Ureter (tissue), 1 donor: ENCODE results near the gene ZNF593OS. TPM values are rescaled to one million over a fixed set of nuclear protein-coding genes. Genes with fewer than 3 reads are reported as not detected.
A peak's percentile ranks its signal among the peaks of the same experiment; 100 is the strongest.

Experiments
- DNase-seq: peaks from one replicate; pipeline ENCODE4 v3.0.0-alpha.2; 2020; ENCODE audit warnings: low spot score
- total RNA-seq: library from RNA; stranded (reverse); gene quantifications from one replicate; pipeline ENCODE4 v1.2.4, GENCODE V29; 2023
- donor health status: DM: yes; HTN: yes; CAD: no.

The ZNF593OS gene
- total RNA-seq, 1 donor from 2014 or later, result not detected

DNA sequence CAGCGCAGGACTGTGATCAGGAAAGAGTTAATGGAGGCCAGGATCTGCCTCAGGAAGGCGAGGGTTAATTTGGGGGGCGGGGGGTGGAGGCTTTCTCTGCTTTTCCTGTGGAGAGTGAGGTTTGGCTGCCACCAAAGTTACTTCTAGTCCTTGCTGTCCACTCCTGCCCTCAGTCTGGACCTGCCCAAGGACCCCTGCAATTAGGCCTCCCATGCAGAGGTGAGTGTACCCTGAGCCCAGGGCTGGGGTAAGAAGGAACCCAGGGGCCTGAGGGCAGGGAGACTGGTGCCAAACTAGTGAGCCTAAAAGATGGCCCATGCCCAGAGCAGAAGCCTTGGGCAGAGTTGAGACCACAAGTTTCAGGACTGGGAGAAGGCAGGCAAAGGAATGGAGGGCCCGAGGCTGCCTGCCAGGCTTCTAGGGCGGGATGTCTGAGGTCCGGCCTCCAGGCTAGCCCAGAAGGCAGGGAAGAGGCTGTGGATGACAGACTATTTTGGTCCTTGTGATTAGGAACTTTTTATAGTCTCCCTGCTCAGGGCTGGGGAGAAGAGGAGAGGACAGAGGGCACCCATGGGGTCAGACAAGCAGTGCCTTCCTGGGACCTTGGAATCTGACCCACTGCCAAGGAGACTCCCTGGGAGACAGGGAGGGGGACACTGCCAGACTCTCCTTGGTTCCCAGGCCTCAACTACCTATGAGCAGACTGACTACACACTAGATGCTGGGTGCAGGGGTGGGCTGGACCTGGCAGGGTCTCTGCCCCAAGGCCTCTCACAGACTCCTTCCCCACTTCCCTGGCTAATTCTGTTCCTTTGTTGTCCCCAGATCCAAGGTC, 12.5 kb downstream of the ZNF593OS start, which contains the start of gene FAM110D:
TSS of gene FAM110D (plus strand) at position 172 of the 835 bp plus-strand sequence. CDS start 2,213 bp downstream, outside the sequence.
- DNase-seq, result no peak

DNA sequence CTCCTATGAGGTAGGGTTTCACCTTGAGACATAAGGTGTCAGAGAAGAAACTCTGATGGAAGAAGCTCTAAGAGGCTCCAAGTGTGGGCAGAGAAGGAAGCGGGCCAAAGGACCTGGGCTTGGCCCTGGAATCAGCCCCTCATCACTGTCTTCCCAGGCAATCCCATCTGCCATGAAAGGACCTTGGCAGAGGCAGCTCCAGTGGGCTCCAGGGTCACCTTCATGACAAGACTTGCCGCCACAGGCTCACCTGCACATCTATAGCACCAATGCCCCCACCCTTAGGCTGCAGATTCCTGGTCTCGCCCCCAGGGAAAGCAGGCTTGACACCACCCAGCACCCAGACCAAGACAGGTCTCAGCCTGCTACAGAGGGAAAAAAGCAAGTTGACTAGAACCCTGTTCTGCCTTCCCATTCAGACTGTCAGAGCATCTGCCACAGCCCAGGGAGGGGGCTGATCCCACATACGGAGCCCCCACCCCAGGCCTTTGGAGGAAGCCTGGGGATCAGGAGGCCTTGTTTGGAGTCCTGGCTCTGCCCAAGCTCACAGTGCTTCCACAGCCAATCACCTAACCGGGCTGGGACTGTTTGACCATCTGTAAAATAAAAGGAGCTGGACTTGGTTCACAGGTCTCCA, 13.2 kb downstream of the ZNF593OS start:
- DNase-seq, result no peak

DNA sequence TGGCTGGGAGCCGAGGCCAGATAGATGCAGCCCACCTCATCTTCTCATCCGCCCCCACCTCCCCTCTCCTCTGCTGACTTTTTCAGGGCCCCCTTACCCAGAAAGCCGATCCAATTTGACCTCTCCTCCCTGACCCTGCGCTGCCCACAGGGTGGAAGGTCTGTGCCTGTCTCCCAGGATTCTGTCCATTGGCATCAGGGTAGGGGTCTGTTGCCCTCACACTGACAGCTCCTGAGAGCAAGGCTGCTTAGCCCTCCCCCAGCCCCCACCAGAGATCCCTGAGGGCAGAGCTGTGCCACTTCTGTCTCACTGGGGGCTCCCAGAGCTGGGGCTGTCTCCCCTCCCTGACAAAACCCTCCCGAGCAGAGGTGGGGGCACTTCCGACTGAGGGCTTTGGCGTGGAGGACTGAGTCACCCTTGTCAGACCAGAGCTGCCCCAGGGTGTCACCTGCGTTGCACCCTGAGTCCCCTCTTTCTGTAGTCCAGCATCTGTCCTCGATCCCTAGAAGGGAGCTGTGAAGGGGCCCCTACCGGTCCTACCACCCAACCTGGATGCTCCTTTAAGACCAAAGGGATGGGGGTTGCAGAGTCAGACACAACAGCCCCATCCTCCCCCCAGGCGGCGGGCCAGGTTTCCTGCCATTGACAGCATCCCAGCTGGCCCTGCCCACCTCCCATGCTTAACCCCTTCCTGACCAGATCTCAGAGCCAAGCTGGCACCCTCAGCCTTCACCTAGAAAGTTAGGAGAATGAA, 15.2 kb downstream of the ZNF593OS start:
- no peak for DNase-seq

DNA sequence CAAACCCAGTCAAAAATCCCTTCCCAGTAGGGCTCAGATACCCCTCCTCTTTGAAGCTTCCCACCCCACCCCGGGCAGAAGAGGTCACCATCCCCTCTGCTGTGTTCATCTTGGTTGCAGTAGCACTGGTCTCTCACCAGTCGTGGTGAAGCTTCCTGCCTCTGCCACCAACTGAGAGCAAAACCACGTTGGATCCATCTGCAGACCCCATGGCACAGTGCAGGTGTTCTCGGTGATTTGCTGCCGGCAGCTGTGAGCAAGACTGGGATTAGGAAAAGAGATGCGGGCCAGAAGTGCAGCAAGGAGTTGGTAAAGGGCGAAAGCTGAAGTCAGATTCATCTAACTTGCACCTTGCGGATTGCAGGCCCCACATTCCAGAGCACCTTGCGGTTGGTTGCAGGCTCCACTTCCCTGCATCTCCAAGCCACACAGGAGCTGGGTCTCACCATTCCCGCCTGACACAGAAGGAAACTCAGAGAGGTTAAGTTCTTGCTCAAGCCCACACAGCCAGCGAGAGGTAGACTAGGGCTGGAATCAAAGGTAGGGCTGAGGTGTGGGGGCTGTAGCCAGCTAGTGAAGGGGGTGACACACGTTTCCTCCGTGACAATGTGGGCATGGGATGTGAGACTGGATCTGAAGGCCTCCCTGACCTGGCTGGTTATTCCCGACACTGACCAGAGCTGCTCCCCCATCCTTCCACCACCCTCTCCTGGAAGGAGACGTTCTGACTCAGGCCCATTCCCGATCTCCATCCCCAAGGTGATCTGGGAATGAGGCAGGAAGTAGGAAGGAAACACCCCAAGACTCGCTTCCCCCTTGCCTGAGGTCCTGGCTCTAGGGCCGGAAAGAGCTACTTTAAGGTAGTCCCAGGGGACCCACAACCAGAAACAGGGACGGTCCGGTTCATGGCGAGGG, 16.0 kb downstream of the ZNF593OS start:
- DNase-seq, result no peak

DNA sequence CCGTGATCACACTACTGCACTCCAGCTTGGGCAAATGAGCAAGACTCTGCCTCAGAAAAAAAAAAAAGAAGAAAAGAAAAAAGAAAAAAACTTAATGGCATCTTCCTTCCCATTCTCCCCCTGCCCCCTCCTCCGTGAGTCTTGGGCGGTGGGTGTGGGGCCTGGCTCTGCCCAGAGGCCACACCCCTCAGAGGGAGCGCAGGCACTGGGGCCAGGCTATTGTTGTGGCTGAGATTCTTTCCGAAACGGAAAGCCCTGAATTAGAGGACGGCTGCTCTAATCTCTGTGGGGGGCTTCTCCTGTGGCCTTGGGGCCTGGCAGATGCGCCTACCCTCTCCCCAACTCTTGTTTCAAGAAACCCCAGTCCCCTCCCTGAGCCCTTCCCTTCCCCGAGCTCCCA, 16.9 kb downstream of the ZNF593OS start:
- no peak for DNase-seq

DNA sequence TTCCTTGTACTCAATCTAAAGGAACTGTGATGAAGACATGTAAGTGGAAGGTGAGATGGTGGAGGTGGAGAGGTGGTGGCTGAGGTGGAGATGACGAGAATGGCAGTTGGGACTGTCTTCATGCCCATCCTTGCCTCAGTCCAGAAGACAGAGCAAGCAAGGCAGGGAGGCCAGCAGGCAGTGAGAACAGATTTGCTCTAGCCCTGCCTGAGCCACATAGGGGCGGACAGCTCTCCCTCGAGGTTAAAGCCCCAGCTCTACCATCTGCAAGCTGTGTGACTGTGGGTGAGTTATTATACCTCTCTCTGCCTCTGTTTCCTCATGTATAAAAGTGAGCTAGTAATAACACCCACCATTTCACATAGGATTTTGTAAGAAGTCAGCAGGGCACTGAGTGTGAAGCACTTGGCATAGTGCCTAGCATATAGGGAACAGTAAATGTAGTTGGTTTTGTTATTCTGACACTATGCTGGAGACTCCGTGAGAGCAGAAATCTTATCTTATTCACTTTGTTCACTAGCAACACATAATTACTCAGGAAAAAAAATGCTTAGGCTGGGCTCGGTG, 17.6 kb downstream of the ZNF593OS start:
- DNase-seq, result no peak

DNA sequence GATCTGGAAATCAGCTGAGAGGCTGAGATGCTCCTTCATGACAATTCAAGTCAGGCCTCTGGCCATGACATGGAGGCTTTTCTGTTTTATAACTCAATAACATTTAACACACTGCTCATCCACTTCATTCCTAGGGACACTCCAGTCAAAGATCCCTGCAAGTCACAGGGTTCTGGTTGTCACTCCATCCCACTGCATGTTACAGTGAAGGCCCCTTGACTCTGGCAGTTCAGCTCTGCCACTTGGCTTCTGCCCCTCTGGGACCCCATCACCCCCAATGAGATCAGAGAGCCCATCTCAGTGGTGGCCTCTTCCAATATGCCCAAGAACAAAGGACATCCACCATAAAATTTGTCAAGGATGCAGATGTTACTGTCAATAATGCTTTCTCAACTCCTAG, 22.7 kb downstream of the ZNF593OS start:
- no peak for DNase-seq

DNA sequence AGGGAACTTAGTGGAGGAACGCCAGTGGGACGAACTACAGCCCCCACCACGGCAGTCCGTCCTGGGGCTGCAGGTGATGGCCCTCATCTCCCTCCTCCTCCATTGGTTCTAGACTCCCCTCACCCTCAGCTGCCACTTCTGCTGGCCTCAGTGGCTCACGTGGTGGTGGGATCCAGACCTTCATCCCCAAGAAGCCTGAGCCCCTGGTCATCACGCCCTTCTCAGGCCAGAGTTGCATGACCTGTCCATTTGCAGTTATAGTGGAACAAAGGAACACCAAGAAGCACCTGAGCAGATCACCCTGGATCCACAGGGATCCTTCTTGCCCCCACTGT, 25.7 kb downstream of the ZNF593OS start:
- no peak for DNase-seq

DNA sequence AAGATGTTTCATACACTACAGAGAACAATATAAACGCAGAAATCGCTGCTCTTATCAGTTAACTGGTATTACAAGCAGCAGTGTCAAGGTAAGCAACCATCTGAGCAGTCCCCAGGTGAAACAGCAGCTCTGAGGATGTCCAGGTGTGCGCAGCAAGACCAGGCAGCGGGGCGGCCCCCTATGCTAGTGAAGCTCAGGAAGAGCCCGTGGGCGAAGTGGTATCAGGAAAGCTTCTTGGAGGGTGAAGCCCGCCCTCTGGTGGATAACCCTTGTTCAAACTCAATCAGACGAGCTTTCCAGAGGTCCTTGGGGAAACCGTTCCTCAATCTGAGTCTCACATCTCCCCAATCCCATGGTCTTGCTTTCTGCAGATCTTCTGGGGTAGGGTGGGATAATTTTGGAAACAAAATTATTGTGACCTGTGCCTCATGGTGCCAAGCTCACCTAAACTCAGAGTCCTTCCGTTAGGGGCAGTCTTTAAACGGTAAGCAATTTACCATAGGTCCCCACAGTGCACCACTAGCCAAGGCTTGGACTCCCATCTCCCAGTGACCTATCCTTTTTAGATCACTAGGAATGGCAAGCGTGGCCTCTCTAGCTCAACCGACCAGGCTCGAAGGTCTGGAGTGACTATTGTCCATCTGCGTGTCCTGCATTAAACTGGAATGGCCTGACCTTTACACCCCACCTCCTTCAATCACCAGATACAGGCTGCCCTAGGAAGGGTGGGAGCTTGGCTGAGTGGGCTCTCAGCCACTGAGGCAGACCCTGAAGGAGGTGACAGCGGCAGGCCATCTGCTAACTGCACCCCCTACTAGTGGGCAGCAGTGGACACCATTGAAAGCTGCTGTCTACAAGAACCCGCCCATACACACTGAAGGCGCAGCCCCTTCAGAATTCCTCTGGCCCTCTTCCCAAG, 26.3 kb downstream of the ZNF593OS start:
- peak; percentile 82 for DNase-seq

DNA sequence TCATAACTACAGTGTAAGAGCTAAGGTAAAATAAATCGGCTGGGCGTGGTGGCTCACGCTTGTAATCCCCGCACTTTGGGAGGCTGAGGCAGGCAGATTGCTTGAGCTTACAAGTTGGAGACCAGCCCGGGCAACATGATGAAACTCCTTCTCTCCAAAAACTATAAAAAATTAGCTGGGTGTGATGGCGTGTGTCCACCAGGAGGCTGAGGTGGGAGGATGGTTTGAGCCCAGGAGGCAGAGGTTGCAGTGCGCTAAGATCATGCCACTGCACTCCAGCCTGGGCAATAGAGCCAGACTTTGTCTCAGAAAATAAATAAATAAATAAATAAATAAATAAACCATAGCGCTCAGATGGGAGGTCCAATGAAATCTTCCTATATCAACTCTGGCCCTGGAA, 29.5 kb downstream of the ZNF593OS start:
- peak; percentile 26 for DNase-seq

DNA sequence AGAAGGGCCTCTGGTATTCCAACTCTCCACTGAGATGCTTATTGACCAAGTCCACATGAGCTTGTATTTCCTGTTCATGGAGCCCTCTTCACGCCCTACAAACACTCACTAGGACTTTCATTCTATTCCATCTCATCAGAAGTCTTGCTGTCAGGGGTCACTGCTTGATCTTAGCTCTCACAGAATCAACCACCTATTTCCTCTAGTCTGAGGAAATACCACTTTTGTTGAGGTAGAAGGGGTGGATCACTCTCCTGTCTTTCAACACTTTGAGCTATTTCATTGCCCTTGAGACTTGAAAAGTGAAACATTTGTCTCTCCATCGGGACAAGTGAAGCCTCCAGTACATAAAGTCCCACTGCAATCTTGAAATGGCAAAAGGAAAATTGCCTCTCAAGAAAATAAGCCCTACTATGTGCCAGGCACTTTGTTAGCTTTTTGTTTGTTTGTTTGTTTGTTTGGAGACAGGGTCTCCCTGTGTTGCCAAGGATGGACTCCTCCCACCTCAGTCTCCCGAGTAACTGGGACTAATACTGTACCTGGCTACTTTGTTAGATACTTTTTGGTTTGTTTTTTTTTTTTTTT, 32.6 kb downstream of the ZNF593OS start:
- no peak for DNase-seq

DNA sequence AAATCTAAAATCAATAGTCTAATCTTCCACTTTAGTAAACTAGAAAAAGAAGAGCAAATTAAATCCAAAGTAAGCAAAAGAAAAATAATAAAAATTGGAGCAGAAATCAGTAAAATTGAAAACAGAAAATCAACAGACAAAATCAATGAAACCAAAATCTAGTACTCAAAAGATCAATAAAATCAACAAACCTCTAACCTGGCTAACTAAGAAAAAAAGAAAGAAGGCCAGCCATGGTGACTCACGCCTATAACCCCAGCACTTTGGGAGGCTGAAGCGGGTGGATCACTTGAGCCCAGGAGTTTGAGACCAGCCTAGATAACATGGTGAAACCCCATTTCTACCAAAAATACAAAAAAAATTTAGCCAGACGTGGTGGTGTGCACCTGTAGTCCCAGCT, 37.2 kb downstream of the ZNF593OS start:
- DNase-seq, result peak; percentile 3

DNA sequence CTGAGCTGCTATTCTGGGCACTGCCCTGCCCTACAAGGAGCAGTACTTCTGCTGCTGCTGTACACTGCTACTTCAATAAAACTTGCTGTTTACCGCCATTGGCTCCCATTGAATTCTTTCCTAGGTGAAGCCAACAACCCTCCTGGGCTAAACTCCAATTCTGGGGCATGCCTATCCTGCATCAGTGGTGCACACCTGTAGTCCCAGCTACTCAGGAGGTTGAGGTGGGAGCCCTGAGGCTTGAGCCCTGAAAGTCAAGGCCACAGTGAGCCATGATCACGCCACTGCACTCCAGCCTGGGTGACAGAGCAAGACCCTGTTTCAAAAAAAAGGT, 38.8 kb downstream of the ZNF593OS start:
- DNase-seq, result peak; percentile 20

DNA sequence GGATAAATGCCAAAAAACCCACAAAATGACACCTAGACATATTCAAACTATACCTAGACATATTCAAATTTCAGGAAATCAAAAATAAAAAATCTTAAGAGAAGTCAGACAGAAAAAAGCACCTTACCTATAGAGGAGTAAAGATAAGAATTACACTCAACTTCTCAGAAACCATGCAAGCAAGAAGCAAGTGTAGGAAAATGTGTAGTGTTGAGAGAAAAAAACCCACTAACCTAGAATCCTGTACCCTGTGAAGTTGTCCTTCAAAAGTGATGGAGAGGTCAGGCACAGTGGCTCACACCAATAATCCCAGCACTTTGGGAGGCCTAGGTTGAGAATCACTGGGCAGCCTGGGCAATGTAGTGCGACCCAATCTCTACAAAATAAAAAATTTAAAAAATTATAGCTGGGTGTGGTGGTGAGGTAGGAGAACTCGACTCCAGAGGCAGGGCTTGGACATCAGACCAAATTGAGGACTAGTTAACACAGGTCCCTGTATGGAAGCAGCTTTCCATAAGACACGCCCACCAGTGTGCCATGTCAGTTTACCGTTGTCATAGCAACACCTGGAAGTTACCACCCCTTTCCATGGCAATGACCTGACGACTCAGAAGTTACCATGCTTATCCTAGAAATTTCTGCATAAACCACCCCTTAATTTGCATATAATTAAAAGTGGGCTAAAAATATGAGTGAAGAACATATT, 39.4 kb downstream of the ZNF593OS start:
- peak; percentile 30 for DNase-seq

DNA sequence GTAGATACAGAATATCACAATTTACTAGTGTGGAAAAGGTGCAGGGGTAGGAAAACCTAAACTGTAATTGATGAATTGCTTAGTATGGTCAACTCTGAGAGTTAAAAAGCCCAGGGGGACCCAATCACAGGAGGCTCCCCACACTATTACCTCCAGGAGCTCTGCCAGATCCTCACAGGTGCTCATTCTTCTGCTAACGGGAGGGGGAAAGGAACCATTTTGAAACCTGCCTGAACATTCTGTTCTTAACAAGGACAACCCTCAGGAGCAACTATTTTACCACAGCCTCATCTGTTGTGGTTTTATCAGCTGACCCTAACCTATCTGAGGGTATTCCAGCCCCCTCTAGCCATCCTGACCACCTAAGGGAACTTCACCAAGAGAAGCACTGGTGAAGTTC, 40.9 kb downstream of the ZNF593OS start:
- DNase-seq, result peak; percentile 6

DNA sequence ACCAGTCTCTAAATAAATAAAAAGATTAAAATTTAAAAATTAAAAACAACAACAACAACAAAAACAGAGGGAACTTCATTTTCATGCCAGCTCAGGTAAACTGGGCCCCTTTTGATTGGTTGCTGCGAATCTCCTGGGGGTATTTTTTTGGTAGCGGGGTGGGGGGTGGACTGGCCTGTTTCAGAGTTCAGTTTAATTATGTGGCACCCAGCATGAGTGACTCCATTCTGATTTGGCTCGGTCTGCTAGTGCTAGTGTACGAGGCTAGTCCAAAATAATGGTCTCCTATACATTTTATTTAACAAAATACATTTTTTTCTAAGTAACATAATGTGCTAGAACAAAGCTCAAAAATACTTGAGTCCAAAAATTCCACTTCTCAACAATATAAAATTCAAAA, 41.9 kb downstream of the ZNF593OS start:
- peak; percentile 34 for DNase-seq

DNA sequence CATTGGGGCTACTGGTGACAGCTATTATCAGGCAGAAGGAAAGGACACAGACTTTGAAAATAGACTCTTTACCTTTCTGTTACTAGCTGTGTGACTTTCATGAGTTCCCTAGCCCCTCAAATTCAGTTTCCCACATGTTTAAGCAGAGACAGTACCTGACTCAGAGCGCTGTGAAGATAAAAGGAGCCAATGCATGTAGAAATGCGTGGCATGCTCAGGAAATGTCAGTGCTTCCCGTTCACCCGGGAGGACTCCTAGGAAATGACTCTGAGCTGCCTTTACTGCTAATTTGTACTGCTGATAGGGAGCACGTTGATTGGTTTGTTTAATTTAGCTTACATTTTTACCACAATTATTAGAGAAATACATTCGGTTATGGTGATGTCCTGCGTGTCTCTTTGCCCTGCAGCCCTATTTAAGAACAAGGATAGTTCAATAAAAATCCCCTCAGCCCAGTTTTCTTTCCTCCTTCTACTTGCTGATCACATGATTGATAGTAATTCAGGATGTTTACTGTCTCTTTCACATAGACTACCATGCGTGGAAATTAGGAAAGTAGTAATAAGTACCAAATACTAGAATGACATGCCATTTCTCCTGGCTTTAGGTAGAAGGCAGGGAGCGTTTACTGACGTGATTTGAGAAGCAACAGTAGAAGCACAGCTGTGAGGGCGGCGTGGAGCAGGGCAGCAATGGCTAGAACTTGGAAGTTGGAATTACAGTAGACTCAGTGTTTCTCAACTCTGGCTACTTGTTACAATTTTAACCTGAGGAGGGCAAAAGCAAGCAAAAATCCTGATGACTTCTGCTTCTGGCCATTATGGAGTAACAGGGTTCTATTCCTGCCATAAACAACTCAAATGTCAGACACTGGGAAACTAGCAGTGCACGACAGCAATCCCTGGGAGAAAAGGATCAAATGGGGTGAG, 44.1 kb downstream of the ZNF593OS start:
- DNase-seq, result peak; percentile 40
